Heart right ventricle (tissue), 16 donors: ENCODE data around the gene EFHD1. TPM values are rescaled to one million over a fixed set of nuclear protein-coding genes. Genes with fewer than 3 reads are reported as not detected.
"Not testable (repeated sequence)": the region's sequence is repeated elsewhere in the genome, so short reads cannot be mapped to it uniquely, and the experiment has no call there.

Experiments
- ATAC-seq, 8 donors: fragments of 200-7000 bp; cut with Tn5 transposase; one replicate each; pipeline ENCODE4 v1.9.1; 2020; ENCODE audit warnings: mild to moderate bottlenecking in 8 of 8, moderate library complexity in 8 of 8, moderate number of reproducible peaks in 1 of 8
- DNase-seq, 2 donors: peaks; one replicate each; pipeline ENCODE4 v3.0.0-alpha.2; 2020
- H3K27ac ChIP-seq, 10 donors: fragments of 200-600 bp; sonication (generic) in 2 of 10; one replicate each; pipeline versions ENCODE4 v1.5.0 to v1.8.0; 2020 to 2022; ENCODE audit warnings: mild to moderate bottlenecking in 3 of 10
- H3K27me3 ChIP-seq, 7 donors: fragments of 200-600 bp; one replicate each; pipeline ENCODE4 v1.8.0; 2021 to 2022; ENCODE audit warnings: mild to moderate bottlenecking in 2 of 7
- H3K36me3 ChIP-seq, 9 donors: fragments of 200-600 bp; sonication (generic) in 1 of 9; one replicate each; pipeline versions ENCODE4 v1.5.0 to v1.8.0; 2020 to 2022; ENCODE audit warnings: mild to moderate bottlenecking in 2 of 9
- H3K4me1 ChIP-seq, 9 donors: fragments of 200-600 bp; sonication (generic) in 1 of 9; one replicate each; pipeline versions ENCODE4 v1.5.0 to v1.8.0; 2020 to 2022; ENCODE audit warnings: mild to moderate bottlenecking in 4 of 9
- H3K4me3 ChIP-seq, 10 donors: fragments of 200-600 bp; sonication (generic) in 2 of 10; one replicate each; pipeline versions ENCODE4 v1.5.0 to v1.8.0; 2020 to 2022; ENCODE audit warnings: mild to moderate bottlenecking in 7 of 10, moderate library complexity in 2 of 10
- H3K9me3 ChIP-seq, 11 donors: fragments of 200-600 bp in 10 of 11; sonication (generic) in 2 of 11; one replicate each; pipeline versions ENCODE4 v1.5.0 to v1.8.0; 2013 to 2022; ENCODE audit warnings: mild to moderate bottlenecking in 2 of 11, control low read depth in 1 of 11, moderate library complexity in 1 of 11
- WGBS, 2 donors: extraction: QIAGEN DNeasy Blood & Tissue Kit; methylation state at CpG; one replicate each; pipeline ENCODE4 v1.1.7; 2013; ENCODE audit warnings: inconsistent platforms in 1 of 2; 5-methylcytosine and 5-hydroxymethylcytosine counted together
- intact Hi-C, 10 donors: fragments of 100-400 bp; cut with DNase I; formaldehyde crosslinking; loops; one replicate each; pipeline versions ENCODE4 v1.11.1 to v1.14.2; 2022
- polyA plus RNA-seq, 2 donors: library from polyadenylated mRNA; stranded (reverse); fragments of 200-250 nt; gene quantifications; one replicate each; pipeline ENCODE4 v1.2.3, GENCODE V29; 2013
- total RNA-seq, 10 donors: library from RNA; stranded (reverse); fragmentation: NEBNext Ultra II Directional in 3 of 10; extraction: Animal tissue kit (Norgen Biotek cat#: 25700) in 3 of 10; gene quantifications; one replicate each; pipeline versions ENCODE4 v1.2.1 to v1.2.4, GENCODE V29; 2021 to 2023
- TF ChIP-seq, protein P1 (sequence below), 9 donors: fragments of 200-600 bp; sonication (generic) in 2 of 9; IDR thresholded peaks; one replicate each; pipeline versions ENCODE4 v1.5.0 to v1.8.0; 2021 to 2022; ENCODE audit warnings: antibody characterized with exemption in 9 of 9, mild to moderate bottlenecking in 5 of 9, moderate library complexity in 1 of 9
- donor health status: Arrhythmogenic right ventricular cardiomyopathy.
- donor health status: ischemic (EF 13 %, LVEDD 7.1; RV severe dilation, severe dysfunction).
- donor health status: healthy with polysubstance abuse.
- donor health status: DM: no; HTN: yes; CAD: no.
- donor health status: DM: no; HTN: no; CAD: no.
- donor health status: ischemic (EF 25% LVEDD 6.9; RV normal size, moderate dysfunction).
- donor health status: ischemic (EF 25% LVEDD 5.7; RV mildly dilated, moderate dysfunction).
- donor health status: healthy.
- donor health status: DM: yes; HTN: yes; CAD: no.
- donor health status: Ischemic cardiomyopathy.
- donor health status: ischemic (EF 35%, LVEDD 5.7; RV mildly dilated, moderate dysfunction).
- donor health status: nonischemic (EF 11% LVEDD 7.7; RV severe dilation, severe dysfunction).
- donor health status: DM: yes; HTN: yes; CAD: no.
- donor health status: PGD.
- donor health status: ischemic (EF 29% LVEDD 5.4; RV normal size, mild dysfunction).
- donor health status: nonischemic (EF 23%, LVEDD 6.1; RV moderate dilation, normal function).

Gene EFHD1
- total and polyA plus RNA-seq, 12 donors: 8.1 to 36.2 (median 19.5) TPM

DNA sequence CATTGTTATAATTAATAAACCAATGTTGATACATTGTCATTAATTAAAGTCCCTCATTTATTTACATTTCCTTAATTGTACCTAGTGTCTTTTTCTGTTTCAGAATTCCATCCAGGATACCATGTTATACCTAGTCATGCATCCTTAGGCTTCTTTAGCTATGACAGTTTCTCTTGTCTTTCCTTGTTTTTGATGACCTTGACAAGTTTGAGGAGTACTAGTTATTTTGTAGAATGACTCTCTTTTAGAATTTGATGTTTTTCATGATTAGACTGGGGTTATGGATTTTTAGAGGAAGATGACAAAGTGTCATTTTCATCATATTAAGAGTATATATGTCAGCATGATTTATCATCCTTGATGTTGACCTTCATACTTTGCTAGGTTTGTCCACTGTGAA lies 80.1 kb downstream of the EFHD1 start:
- Histone ChIP-seq H3K36me3 (peaks cover 0 to 82% (median 4%) of the 10 kb centered on the region in 9 donors), H3K27ac (no peak overlapping the region), H3K4me3 (no peak overlapping the region), H3K9me3 (peaks cover 0 to 9% (median 0%) of the 10 kb centered on the region in 11 donors), H3K4me1 (peaks cover 0 to 11% (median 0%) of the 10 kb centered on the region in 9 donors), H3K27me3 (no peaks in the 10 kb centered on the region)
- DNase-seq: no peak
- TF ChIP-seq, protein P1, sequence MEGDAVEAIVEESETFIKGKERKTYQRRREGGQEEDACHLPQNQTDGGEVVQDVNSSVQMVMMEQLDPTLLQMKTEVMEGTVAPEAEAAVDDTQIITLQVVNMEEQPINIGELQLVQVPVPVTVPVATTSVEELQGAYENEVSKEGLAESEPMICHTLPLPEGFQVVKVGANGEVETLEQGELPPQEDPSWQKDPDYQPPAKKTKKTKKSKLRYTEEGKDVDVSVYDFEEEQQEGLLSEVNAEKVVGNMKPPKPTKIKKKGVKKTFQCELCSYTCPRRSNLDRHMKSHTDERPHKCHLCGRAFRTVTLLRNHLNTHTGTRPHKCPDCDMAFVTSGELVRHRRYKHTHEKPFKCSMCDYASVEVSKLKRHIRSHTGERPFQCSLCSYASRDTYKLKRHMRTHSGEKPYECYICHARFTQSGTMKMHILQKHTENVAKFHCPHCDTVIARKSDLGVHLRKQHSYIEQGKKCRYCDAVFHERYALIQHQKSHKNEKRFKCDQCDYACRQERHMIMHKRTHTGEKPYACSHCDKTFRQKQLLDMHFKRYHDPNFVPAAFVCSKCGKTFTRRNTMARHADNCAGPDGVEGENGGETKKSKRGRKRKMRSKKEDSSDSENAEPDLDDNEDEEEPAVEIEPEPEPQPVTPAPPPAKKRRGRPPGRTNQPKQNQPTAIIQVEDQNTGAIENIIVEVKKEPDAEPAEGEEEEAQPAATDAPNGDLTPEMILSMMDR (IDR thresholded peaks at IDR 0.05): no peak
- ATAC-seq: no peak
- intact Hi-C loops: no loop called here

DNA sequence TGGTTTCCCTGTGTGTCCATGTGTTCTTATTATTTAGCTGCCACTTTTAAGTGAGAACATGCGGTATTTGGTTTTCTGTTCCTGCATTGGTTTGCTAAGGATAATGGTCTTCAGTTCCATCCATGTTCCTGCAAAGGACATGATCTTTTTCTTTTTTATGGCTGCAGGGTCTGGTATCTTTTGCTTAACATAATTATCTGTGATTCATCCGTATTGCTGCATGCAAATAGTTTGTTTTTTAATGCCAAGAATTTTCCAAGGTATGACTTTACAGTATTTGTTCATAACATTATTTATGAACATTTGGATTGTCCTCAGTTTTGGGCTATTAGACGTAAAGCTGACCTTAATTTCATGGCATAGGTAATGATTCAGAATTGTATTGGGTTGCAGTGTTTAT lies 81.6 kb downstream of the EFHD1 start:
- peaks cover 0 to 12% (median 0%) of the 10 kb centered on the region in 9 donors for H3K4me1 ChIP-seq
- no peak overlapping the region for H3K4me3 ChIP-seq
- no peaks in the 10 kb centered on the region for H3K27me3 ChIP-seq
- intact Hi-C loops: no loop called here
- 88% methylated on average over 3 of the region's 3 CpGs for WGBS, 2 donors
- H3K27ac ChIP-seq: no peak overlapping the region
- H3K9me3 ChIP-seq: peaks cover 0 to 9% (median 0%) of the 10 kb centered on the region in 11 donors
- no peak for DNase-seq
- peaks cover 0 to 82% (median 0%) of the 10 kb centered on the region in 9 donors for H3K36me3 ChIP-seq
- TF ChIP-seq, protein P1 (IDR thresholded peaks at IDR 0.05): no peak
- ATAC-seq: no peak

DNA sequence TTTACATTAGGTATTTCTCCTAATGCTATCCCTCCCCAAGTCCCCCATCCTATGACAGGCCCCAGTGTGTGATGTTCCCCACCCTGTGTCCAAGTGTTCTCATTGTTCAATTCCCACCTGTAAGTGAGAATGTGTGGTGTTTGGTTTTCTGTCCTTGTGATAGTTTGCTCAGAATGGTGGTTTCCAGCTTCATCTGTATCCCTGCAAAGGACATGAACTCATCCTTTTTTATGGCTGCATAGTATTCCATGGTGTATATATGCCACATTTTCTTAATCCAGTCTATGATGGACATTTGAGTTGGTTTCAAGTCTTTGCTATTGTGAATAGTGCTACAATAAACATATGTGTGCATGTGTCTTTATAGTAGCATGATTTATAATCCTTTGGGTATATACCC lies 86.7 kb downstream of the EFHD1 start:
- H3K27ac ChIP-seq, H3K9me3 ChIP-seq, H3K27me3 ChIP-seq, H3K4me3 ChIP-seq, ATAC-seq, DNase-seq: not testable (repeated sequence)
- intact Hi-C loops: loop anchor here in 1 of 10 donors (1.0 kb wide), 1 partner anchor 55 kb away; no protein-coding TSS in a partner anchor
- Histone ChIP-seq H3K4me1 (peaks cover 0 to 26% (median 17%) of the 10 kb centered on the region in 9 donors), H3K36me3 (peaks cover 0 to 64% (median 7%) of the 10 kb centered on the region in 9 donors)

DNA sequence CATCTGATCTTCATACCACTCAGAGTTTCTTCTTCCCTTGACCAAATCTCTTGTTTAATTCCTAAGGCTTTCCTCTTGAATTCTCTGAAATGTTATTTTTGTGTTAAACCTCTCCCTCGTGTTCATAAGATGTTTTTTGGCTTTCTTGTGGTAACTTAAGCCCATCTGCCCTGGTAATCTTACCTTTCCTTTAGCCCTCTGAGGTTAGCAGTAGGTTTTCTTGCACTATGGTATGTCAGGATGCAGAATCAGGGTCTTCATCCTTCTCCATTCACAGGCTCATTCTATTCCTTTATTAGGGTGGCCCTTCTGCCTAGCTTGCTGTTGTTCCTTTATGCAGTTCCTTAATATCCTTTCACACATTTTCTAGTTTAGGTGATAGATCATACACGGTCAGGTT lies 87.9 kb downstream of the EFHD1 start:
- intact Hi-C loops: no loop called here
- Histone ChIP-seq H3K27ac (no peak overlapping the region), H3K36me3 (peaks cover 0 to 75% (median 18%) of the 10 kb centered on the region in 9 donors), H3K4me1 (peaks cover 0 to 26% (median 12%) of the 10 kb centered on the region in 9 donors), H3K27me3 (no peaks in the 10 kb centered on the region), H3K4me3 (no peak overlapping the region), H3K9me3 (peaks cover 0 to 4% (median 0%) of the 10 kb centered on the region in 11 donors)
- no peak for DNase-seq
- TF ChIP-seq, protein P1 (IDR thresholded peaks at IDR 0.05): no peak
- ATAC-seq: no peak
- WGBS, 2 donors: 83 to 87% methylated on average over 2 of the region's 2 CpGs

DNA sequence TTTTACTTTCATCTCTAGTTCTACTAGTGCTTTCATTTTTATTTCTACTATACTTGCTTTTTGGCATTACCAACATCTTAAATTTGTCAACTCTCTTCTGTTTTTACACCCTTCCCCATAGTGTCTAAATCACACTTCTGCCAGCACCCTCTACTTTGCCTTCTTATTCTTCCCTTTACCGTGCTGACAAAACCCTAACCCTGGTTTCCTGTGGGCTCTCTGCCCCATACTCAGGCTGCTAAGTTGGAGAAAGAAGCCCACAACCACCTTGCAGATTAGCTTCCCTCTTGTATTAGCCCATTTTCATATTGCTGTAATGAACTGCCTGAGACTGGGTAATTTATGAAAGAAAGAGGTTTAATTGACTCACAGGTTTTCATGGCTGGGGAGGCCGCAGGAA lies 88.5 kb downstream of the EFHD1 start:
- peaks cover 0 to 75% (median 18%) of the 10 kb centered on the region in 9 donors for H3K36me3 ChIP-seq
- ATAC-seq (no peak), DNase-seq (no peak)
- no peaks in the 10 kb centered on the region for H3K27me3 ChIP-seq
- intact Hi-C loops: no loop called here
- peaks cover 0 to 26% (median 16%) of the 10 kb centered on the region in 9 donors for H3K4me1 ChIP-seq
- 75 to 78% methylated on average over 2 of the region's 2 CpGs for WGBS, 2 donors
- H3K27ac ChIP-seq: no peak overlapping the region
- peaks cover 0 to 4% (median 0%) of the 10 kb centered on the region in 11 donors for H3K9me3 ChIP-seq
- TF ChIP-seq, protein P1 (IDR thresholded peaks at IDR 0.05): no peak
- H3K4me3 ChIP-seq: no peak overlapping the region
